ACHN (cell line): ENCODE data around the gene ZER1.
A peak's percentile ranks its signal among the peaks of the same experiment; 100 is the strongest.

Experiments
- DNase-seq: peaks from one replicate; pipeline ENCODE4 v3.0.0-alpha.2; 2015
- in situ Hi-C: cut with HindIII; loops from 2 replicates; pipeline ENCODE4 v1.10.0; 2017; ENCODE audit warnings: low sequenced_read_pairs, low pct_ligation_motif_present, low pct_unique_long_range_greater_than_20kb

The ZER1 gene

GRCh38 chr9:128753627-128754026 lies 18.1 kb downstream of the ZER1 start:
- in situ Hi-C loops: no loop called here
- no peak for DNase-seq

GRCh38 chr9:128750926-128751595 lies 20.7 kb downstream of the ZER1 start:
- in situ Hi-C loops: no loop called here
- no peak for DNase-seq

- DNase-seq: no peak
These were observed 24.5 kb downstream of the ZER1 start for GRCh38 chr9:128747241-128747640.

GRCh38 chr9:128743421-128743820 lies 28.3 kb downstream of the ZER1 start:
- DNase-seq: no peak
- in situ Hi-C loops: no loop called here

More at GRCh38 chr9:128747241-128747640, 24.5 kb downstream of the ZER1 start:
- in situ Hi-C loops: no loop called here

- in situ Hi-C loops: no loop called here
- DNase-seq: no peak
These were observed 29.3 kb downstream of the ZER1 start for GRCh38 chr9:128742401-128742800.

- no peak for DNase-seq
- in situ Hi-C loops: no loop called here
These were observed 36.4 kb downstream of the ZER1 start for GRCh38 chr9:128735373-128735772.

- in situ Hi-C loops: no loop called here
- DNase-seq: peak; percentile 93
These were observed 38.5 kb downstream of the ZER1 start for GRCh38 chr9:128733256-128733655.

GRCh38 chr9:128732576-128732975 lies 39.2 kb downstream of the ZER1 start:
- in situ Hi-C loops: no loop called here
- no peak for DNase-seq

- DNase-seq: no peak
- in situ Hi-C loops: no loop called here
These were observed 40.0 kb downstream of the ZER1 start for GRCh38 chr9:128731691-128732090.

- in situ Hi-C loops: no loop called here
These were observed 40.6 kb downstream of the ZER1 start for GRCh38 chr9:128731093-128731492.

GRCh38 chr9:128729766-128730517 lies 41.8 kb downstream of the ZER1 start:
- DNase-seq: no peak
- in situ Hi-C loops: no loop called here

More at GRCh38 chr9:128731093-128731492, 40.6 kb downstream of the ZER1 start:
- DNase-seq: no peak

GRCh38 chr9:128729302-128729701 lies 42.4 kb downstream of the ZER1 start:
- DNase-seq: no peak
- in situ Hi-C loops: no loop called here

- in situ Hi-C loops: no loop called here
- DNase-seq: no peak
These were observed 43.4 kb downstream of the ZER1 start for GRCh38 chr9:128728298-128728697.

- no peak for DNase-seq
- in situ Hi-C loops: no loop called here
These were observed 44.0 kb downstream of the ZER1 start for GRCh38 chr9:128727640-128728248.

- DNase-seq: peak; percentile 65
- in situ Hi-C loops: no loop called here
These were observed 46.9 kb downstream of the ZER1 start for GRCh38 chr9:128724744-128725211.

GRCh38 chr9:128723866-128724743 lies 47.6 kb downstream of the ZER1 start, which contains the start of gene ZDHHC12:
Gene ZDHHC12, minus strand, starts transcription at chr9:128724127. Its CDS starts 34 bp downstream, at chr9:128724093.
- in situ Hi-C loops: no loop called here
- DNase-seq: peak; percentile 96

- DNase-seq: no peak
- in situ Hi-C loops: no loop called here
These were observed 48.3 kb downstream of the ZER1 start for GRCh38 chr9:128723352-128723865.
